ENCODE results near the gene METTL9. TPM values are rescaled to one million over a fixed set of nuclear protein-coding genes. Genes with fewer than 3 reads are reported as not detected.
"Not testable (repeated sequence)": the region's sequence is repeated elsewhere in the genome, so short reads cannot be mapped to it uniquely, and the experiment has no call there.

METTL9 gene
- total and polyA plus RNA-seq, 4 donors, result 26.6 to 127 (median 78.1) TPM

DNA sequence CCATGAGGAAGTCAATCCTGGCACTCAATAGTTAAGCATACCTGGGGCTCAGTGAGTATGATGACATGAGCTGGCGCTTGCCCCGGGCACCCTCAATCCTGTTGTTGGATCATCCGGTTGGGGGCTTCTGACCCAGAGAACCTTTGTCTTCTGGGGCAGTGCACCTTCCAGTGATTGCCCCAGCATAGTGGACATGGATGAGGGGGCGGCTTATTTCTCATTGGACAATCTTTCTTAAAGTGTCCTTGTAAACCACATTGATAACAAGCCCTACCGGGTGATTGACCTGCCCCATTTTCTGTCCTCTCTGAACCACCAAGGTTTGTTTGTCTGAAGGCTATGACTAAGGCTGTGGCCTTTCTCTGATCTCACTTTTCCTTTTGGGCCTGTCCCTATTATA lies 34.8 kb downstream of the METTL9 start:
- H3K4me1 ChIP-seq (ENCODE audit: control insufficient read depth in 5 of 5, insufficient read depth in 5 of 5, low read length in 5 of 5), result peaks cover 0 to 4% (median 0%) of the 10 kb centered on the region in 5 donors
- peaks cover 0 to 15% (median 9%) of the 10 kb centered on the region in 4 donors for H3K36me3 ChIP-seq (ENCODE audit: control insufficient read depth in 4 of 4, insufficient read depth in 4 of 4, low read length in 4 of 4)
- DNase-seq (no peak), ATAC-seq (ENCODE audit: insufficient read depth, low FRiP score) (no peak)
- H3K27ac ChIP-seq (ENCODE audit: low read depth in 1 of 2, low read length in 1 of 2), result no peak overlapping the region
- TF ChIP-seq, protein P1, sequence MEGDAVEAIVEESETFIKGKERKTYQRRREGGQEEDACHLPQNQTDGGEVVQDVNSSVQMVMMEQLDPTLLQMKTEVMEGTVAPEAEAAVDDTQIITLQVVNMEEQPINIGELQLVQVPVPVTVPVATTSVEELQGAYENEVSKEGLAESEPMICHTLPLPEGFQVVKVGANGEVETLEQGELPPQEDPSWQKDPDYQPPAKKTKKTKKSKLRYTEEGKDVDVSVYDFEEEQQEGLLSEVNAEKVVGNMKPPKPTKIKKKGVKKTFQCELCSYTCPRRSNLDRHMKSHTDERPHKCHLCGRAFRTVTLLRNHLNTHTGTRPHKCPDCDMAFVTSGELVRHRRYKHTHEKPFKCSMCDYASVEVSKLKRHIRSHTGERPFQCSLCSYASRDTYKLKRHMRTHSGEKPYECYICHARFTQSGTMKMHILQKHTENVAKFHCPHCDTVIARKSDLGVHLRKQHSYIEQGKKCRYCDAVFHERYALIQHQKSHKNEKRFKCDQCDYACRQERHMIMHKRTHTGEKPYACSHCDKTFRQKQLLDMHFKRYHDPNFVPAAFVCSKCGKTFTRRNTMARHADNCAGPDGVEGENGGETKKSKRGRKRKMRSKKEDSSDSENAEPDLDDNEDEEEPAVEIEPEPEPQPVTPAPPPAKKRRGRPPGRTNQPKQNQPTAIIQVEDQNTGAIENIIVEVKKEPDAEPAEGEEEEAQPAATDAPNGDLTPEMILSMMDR (IDR thresholded peaks at IDR 0.05; ENCODE audit: control extremely low read depth, extremely low read depth), result no peak
- no peak overlapping the region for H3K4me3 ChIP-seq
- 86 to 93% methylated on average over 5 of the region's 5 CpGs for WGBS, 2 donors
- no peak overlapping the region for H3K9ac ChIP-seq (ENCODE audit: insufficient read depth in 1 of 2, low read length in 2 of 2)
- H3K27me3 ChIP-seq (ENCODE audit: control insufficient read depth in 3 of 3, insufficient read depth in 3 of 3, low read length in 2 of 3), result no peaks in the 10 kb centered on the region
- H3K9me3 ChIP-seq (ENCODE audit: control insufficient read depth in 4 of 4, insufficient read depth in 3 of 4, low read length in 3 of 4), result no peaks in the 10 kb centered on the region

- not testable (repeated sequence) for ATAC-seq (ENCODE audit: insufficient read depth, low FRiP score); H3K27ac ChIP-seq (ENCODE audit: low read depth in 1 of 2, low read length in 1 of 2); H3K9ac ChIP-seq (ENCODE audit: insufficient read depth in 1 of 2, low read length in 2 of 2); H3K4me3 ChIP-seq; H3K9me3 ChIP-seq (ENCODE audit: control insufficient read depth in 4 of 4, insufficient read depth in 3 of 4, low read length in 3 of 4); H3K36me3 ChIP-seq (ENCODE audit: control insufficient read depth in 4 of 4, insufficient read depth in 4 of 4, low read length in 4 of 4); H3K4me1 ChIP-seq (ENCODE audit: control insufficient read depth in 5 of 5, insufficient read depth in 5 of 5, low read length in 5 of 5); H3K27me3 ChIP-seq (ENCODE audit: control insufficient read depth in 3 of 3, insufficient read depth in 3 of 3, low read length in 2 of 3); DNase-seq
- 90 to 96% methylated on average over 9 of the region's 9 CpGs for WGBS, 2 donors
These were observed 36.3 kb downstream of the METTL9 start for GRCh38 chr16:21635694-21636093.

GRCh38 chr16:21637032-21637968 lies 37.9 kb downstream of the METTL9 start:
- no peaks in the 10 kb centered on the region for H3K27me3 ChIP-seq (ENCODE audit: control insufficient read depth in 3 of 3, insufficient read depth in 3 of 3, low read length in 2 of 3)
- no peak overlapping the region for H3K4me3 ChIP-seq
- peaks cover 0 to 5% (median 2%) of the 10 kb centered on the region in 4 donors for H3K36me3 ChIP-seq (ENCODE audit: control insufficient read depth in 4 of 4, insufficient read depth in 4 of 4, low read length in 4 of 4)
- TF ChIP-seq, protein P1 (IDR thresholded peaks at IDR 0.05; ENCODE audit: control extremely low read depth, extremely low read depth), result no peak
- H3K4me1 ChIP-seq (ENCODE audit: control insufficient read depth in 5 of 5, insufficient read depth in 5 of 5, low read length in 5 of 5), result peaks cover 0 to 14% (median 2%) of the 10 kb centered on the region in 5 donors
- ATAC-seq (ENCODE audit: insufficient read depth, low FRiP score) (no peak), DNase-seq (no peak)
- WGBS, 2 donors, result 94 to 96% methylated on average over 37 of the region's 37 CpGs
- no peak overlapping the region for H3K27ac ChIP-seq (ENCODE audit: low read depth in 1 of 2, low read length in 1 of 2)
- H3K9ac ChIP-seq (ENCODE audit: insufficient read depth in 1 of 2, low read length in 2 of 2), result no peak overlapping the region
- no peaks in the 10 kb centered on the region for H3K9me3 ChIP-seq (ENCODE audit: control insufficient read depth in 4 of 4, insufficient read depth in 3 of 4, low read length in 3 of 4)

GRCh38 chr16:21638573-21638975 lies 39.2 kb downstream of the METTL9 start:
- TF ChIP-seq, protein P1 (IDR thresholded peaks at IDR 0.05; ENCODE audit: control extremely low read depth, extremely low read depth), result no peak
- Histone ChIP-seq H3K4me1 (ENCODE audit: control insufficient read depth in 5 of 5, insufficient read depth in 5 of 5, low read length in 5 of 5) (peaks cover 0 to 25% (median 2%) of the 10 kb centered on the region in 5 donors), H3K27me3 (ENCODE audit: control insufficient read depth in 3 of 3, insufficient read depth in 3 of 3, low read length in 2 of 3) (no peaks in the 10 kb centered on the region), H3K9me3 (ENCODE audit: control insufficient read depth in 4 of 4, insufficient read depth in 3 of 4, low read length in 3 of 4) (no peaks in the 10 kb centered on the region), H3K36me3 (ENCODE audit: control insufficient read depth in 4 of 4, insufficient read depth in 4 of 4, low read length in 4 of 4) (peaks cover 0 to 5% (median 2%) of the 10 kb centered on the region in 4 donors), H3K27ac (ENCODE audit: low read depth in 1 of 2, low read length in 1 of 2) (no peak overlapping the region), H3K4me3 (no peak overlapping the region), H3K9ac (ENCODE audit: insufficient read depth in 1 of 2, low read length in 2 of 2) (no peak overlapping the region)
- WGBS, 2 donors, result 59 to 62% methylated on average over 4 of the region's 4 CpGs
- DNase-seq (no peak), ATAC-seq (ENCODE audit: insufficient read depth, low FRiP score) (no peak)

All from lung (tissue), 12 donors.